ENCODE results near the gene HERPUD2. TPM values are rescaled to one million over a fixed set of nuclear protein-coding genes. Genes with fewer than 3 reads are reported as not detected.

Gene HERPUD2
- polyA plus RNA-seq, 1 experiment: 53.0 TPM

GRCh38 chr7:35720032-35720431 lies 25.1 kb upstream of the HERPUD2 start:
- peaks cover 2% of the 10 kb centered on the region for H3K27me3 ChIP-seq (ENCODE audit: control insufficient read depth, insufficient read depth, low read length)
- POLR2A ChIA-PET: no interaction called here
- H3K4me3 ChIP-seq (ENCODE audit: low read depth, low read length): no peak overlapping the region
- no peak for DNase-seq (ENCODE audit: low read depth)
- TF ChIP-seq CTCF (IDR thresholded peaks at IDR 0.05; ENCODE audit: insufficient read depth, low read depth, low read length): no peak
- CTCF ChIA-PET: interaction anchor here (1.4 kb wide), 1 partner anchor 197 kb away, joined by 3 read pairs; no protein-coding TSS in a partner anchor
- H3K36me3 ChIP-seq (ENCODE audit: control insufficient read depth, insufficient read depth, low read length): no peaks in the 10 kb centered on the region

DNA sequence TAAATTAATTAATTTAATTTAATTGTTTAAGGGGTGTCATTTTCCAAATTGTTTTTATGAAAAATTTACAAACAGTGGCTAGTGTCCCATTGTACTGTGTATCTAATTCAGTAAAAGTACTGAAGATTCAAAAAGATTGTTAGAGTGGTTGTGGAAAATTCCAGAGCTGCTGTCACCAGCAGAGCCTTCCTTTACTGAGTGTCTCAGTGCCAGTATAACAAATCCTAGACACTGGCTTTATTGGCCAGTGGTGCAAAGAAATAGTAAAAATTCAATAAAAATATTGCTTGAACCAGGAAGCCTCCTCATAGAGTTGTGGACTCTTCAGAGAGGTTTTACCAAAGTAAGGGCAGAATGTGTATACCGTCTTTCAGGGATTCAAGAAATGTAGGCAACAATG lies 23.1 kb upstream of the HERPUD2 start:
- TF ChIP-seq CTCF (IDR thresholded peaks at IDR 0.05; ENCODE audit: insufficient read depth, low read depth, low read length): no peak
- no peak overlapping the region for H3K4me3 ChIP-seq (ENCODE audit: low read depth, low read length)
- H3K27me3 ChIP-seq (ENCODE audit: control insufficient read depth, insufficient read depth, low read length): peaks cover 5% of the 10 kb centered on the region
- no peak for DNase-seq (ENCODE audit: low read depth)
- H3K36me3 ChIP-seq (ENCODE audit: control insufficient read depth, insufficient read depth, low read length): no peaks in the 10 kb centered on the region
- ChIA-PET POLR2A (no interaction called here), CTCF (no interaction called here)

- no peak overlapping the region for H3K4me3 ChIP-seq (ENCODE audit: low read depth, low read length)
- no peak for TF ChIP-seq CTCF (IDR thresholded peaks at IDR 0.05; ENCODE audit: insufficient read depth, low read depth, low read length)
- DNase-seq (ENCODE audit: low read depth): no peak
- no peaks in the 10 kb centered on the region for H3K36me3 ChIP-seq (ENCODE audit: control insufficient read depth, insufficient read depth, low read length)
- ChIA-PET CTCF (interaction anchor here (1.4 to 1.9 kb wide), 2 partner anchors 17 to 84 kb away, joined by 3 to 4 read pairs; partner anchors contain the start of gene SEPTIN7), POLR2A (no interaction called here)
- peaks cover 5% of the 10 kb centered on the region for H3K27me3 ChIP-seq (ENCODE audit: control insufficient read depth, insufficient read depth, low read length)
These were observed 22.6 kb upstream of the HERPUD2 start for GRCh38 chr7:35717516-35717915.

DNA sequence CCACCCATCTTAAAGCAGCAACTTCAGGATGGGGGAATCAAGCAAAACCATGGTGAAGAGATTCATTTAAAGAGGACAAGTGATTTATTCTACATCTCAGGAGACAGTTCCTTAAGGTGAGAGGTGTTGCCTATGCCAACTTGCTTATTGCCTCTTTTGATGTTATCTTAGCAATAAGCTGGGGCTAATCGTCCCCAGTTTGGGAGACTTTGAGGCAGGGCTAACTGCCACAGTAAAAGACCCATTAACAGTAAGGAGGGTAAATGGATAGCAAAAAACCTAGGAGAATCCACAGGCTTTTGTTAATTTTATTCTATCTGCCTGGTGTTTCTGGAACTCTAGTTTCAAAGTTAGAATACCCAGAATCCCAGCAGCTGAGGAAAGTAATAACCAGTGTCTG lies 22.1 kb upstream of the HERPUD2 start:
- Histone ChIP-seq H3K27me3 (ENCODE audit: control insufficient read depth, insufficient read depth, low read length) (peaks cover 5% of the 10 kb centered on the region), H3K36me3 (ENCODE audit: control insufficient read depth, insufficient read depth, low read length) (no peaks in the 10 kb centered on the region), H3K4me3 (ENCODE audit: low read depth, low read length) (no peak overlapping the region)
- POLR2A ChIA-PET: no interaction called here
- no peak for TF ChIP-seq CTCF (IDR thresholded peaks at IDR 0.05; ENCODE audit: insufficient read depth, low read depth, low read length)
- DNase-seq (ENCODE audit: low read depth): no peak
- CTCF ChIA-PET: interaction anchor here (0.6 to 1.9 kb wide), 3 partner anchors 18 to 163 kb away, joined by 3 to 4 read pairs (median 3); partner anchors contain the start of gene SEPTIN7

- ChIA-PET POLR2A (no interaction called here), CTCF (interaction anchor here (1.4 to 1.9 kb wide), 2 partner anchors 18 to 85 kb away, joined by 3 to 4 read pairs; partner anchors contain the start of gene SEPTIN7)
- no peaks in the 10 kb centered on the region for H3K36me3 ChIP-seq (ENCODE audit: control insufficient read depth, insufficient read depth, low read length)
- H3K27me3 ChIP-seq (ENCODE audit: control insufficient read depth, insufficient read depth, low read length): peaks cover 5% of the 10 kb centered on the region
- no peak for DNase-seq (ENCODE audit: low read depth)
- no peak for TF ChIP-seq CTCF (IDR thresholded peaks at IDR 0.05; ENCODE audit: insufficient read depth, low read depth, low read length)
- no peak overlapping the region for H3K4me3 ChIP-seq (ENCODE audit: low read depth, low read length)
These were observed 21.3 kb upstream of the HERPUD2 start for GRCh38 chr7:35716038-35716803.
